Measurements from ENCODE around the gene ASB3. TPM values are rescaled to one million over a fixed set of nuclear protein-coding genes. Genes with fewer than 3 reads are reported as not detected.

ASB3 gene
- total RNA-seq, 2 donors from 2014 or later, result 37.9 to 40.3 TPM

GRCh38 chr2:53655256-53655655 is 131.5 kb downstream of the ASB3 start:
- H3K9me3 Mint-ChIP-seq, result peaks cover 9% of the 10 kb centered on the region
- H3K27ac ChIP-seq (ENCODE audit: low read depth, low read length), result no peak overlapping the region
- TF ChIP-seq, protein P1, sequence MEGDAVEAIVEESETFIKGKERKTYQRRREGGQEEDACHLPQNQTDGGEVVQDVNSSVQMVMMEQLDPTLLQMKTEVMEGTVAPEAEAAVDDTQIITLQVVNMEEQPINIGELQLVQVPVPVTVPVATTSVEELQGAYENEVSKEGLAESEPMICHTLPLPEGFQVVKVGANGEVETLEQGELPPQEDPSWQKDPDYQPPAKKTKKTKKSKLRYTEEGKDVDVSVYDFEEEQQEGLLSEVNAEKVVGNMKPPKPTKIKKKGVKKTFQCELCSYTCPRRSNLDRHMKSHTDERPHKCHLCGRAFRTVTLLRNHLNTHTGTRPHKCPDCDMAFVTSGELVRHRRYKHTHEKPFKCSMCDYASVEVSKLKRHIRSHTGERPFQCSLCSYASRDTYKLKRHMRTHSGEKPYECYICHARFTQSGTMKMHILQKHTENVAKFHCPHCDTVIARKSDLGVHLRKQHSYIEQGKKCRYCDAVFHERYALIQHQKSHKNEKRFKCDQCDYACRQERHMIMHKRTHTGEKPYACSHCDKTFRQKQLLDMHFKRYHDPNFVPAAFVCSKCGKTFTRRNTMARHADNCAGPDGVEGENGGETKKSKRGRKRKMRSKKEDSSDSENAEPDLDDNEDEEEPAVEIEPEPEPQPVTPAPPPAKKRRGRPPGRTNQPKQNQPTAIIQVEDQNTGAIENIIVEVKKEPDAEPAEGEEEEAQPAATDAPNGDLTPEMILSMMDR (conservative IDR thresholded peaks at IDR 0.05), result no peak
- no peak for DNase-seq
- H3K4me3 ChIP-seq (ENCODE audit: low read length), result no peak overlapping the region
- H3K4me1 ChIP-seq (ENCODE audit: control insufficient read depth, insufficient read depth, low read length), result no peaks in the 10 kb centered on the region
- no peak overlapping the region for H3K4me3 Mint-ChIP-seq
- no peak overlapping the region for H3K27ac Mint-ChIP-seq
- no peaks in the 10 kb centered on the region for H3K27me3 ChIP-seq (ENCODE audit: control insufficient read depth, insufficient read depth, low read length, poor library complexity, severe bottlenecking)
- no peaks in the 10 kb centered on the region for H3K27me3 Mint-ChIP-seq (ENCODE audit: insufficient read depth)
- WGBS, 2 experiments (ENCODE audit: insufficient coverage in 1 of 2, insufficient read length in 1 of 2), result 100% methylated on average over 1 of the region's 1 CpG; no CpG with 5 or more reads in 1 of the 2 experiments
- no peak overlapping the region for H3K9ac ChIP-seq (ENCODE audit: extremely low read depth, low read length, poor library complexity, severe bottlenecking)
- H3K36me3 ChIP-seq (ENCODE audit: control insufficient read depth, insufficient read depth, low read length), result no peaks in the 10 kb centered on the region
- no peaks in the 10 kb centered on the region for H3K9me3 ChIP-seq (ENCODE audit: control insufficient read depth, low read length)
- H3K36me3 Mint-ChIP-seq (ENCODE audit: low read depth), result peaks cover 18% of the 10 kb centered on the region
- peaks cover 4% of the 10 kb centered on the region for H3K4me1 Mint-ChIP-seq

DNA sequence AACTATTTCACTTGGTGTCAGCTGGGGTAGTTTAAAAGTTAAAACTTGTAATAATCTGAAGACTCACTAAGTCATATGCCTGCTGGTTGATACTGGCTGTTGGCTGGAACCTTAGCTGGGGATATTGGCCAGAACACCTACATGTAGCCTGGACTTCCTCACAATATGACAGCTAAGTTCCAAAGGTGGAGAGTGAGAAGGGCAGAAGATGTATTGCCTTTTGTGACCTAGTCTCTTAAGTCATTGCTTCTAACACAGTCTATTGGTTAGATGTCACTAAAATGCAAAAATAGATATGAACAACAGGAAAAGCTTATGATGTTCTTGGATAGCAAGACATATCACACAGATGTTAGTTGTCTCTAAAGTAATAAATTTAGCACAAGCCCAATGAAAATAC is 132.4 kb downstream of the ASB3 start:
- H3K36me3 ChIP-seq (ENCODE audit: control insufficient read depth, insufficient read depth, low read length), result no peaks in the 10 kb centered on the region
- Mint-ChIP-seq H3K27me3 (ENCODE audit: insufficient read depth) (no peaks in the 10 kb centered on the region), H3K4me1 (peaks cover 4% of the 10 kb centered on the region), H3K4me3 (no peak overlapping the region), H3K9me3 (peaks cover 9% of the 10 kb centered on the region), H3K27ac (no peak overlapping the region), H3K36me3 (ENCODE audit: low read depth) (peaks cover 13% of the 10 kb centered on the region)
- H3K4me1 ChIP-seq (ENCODE audit: control insufficient read depth, insufficient read depth, low read length), result no peaks in the 10 kb centered on the region
- no peak overlapping the region for H3K4me3 ChIP-seq (ENCODE audit: low read length)
- no peaks in the 10 kb centered on the region for H3K27me3 ChIP-seq (ENCODE audit: control insufficient read depth, insufficient read depth, low read length, poor library complexity, severe bottlenecking)
- H3K27ac ChIP-seq (ENCODE audit: low read depth, low read length), result no peak overlapping the region
- H3K9me3 ChIP-seq (ENCODE audit: control insufficient read depth, low read length), result no peaks in the 10 kb centered on the region
- TF ChIP-seq, protein P1 (conservative IDR thresholded peaks at IDR 0.05), result no peak
- DNase-seq, result no peak
- H3K9ac ChIP-seq (ENCODE audit: extremely low read depth, low read length, poor library complexity, severe bottlenecking), result no peak overlapping the region

GRCh38 chr2:53652131-53652530 is 134.6 kb downstream of the ASB3 start:
- H3K4me3 Mint-ChIP-seq, result no peak overlapping the region
- Histone ChIP-seq H3K36me3 (ENCODE audit: control insufficient read depth, insufficient read depth, low read length) (no peaks in the 10 kb centered on the region), H3K9ac (ENCODE audit: extremely low read depth, low read length, poor library complexity, severe bottlenecking) (no peak overlapping the region), H3K9me3 (ENCODE audit: control insufficient read depth, low read length) (no peaks in the 10 kb centered on the region), H3K27ac (ENCODE audit: low read depth, low read length) (no peak overlapping the region), H3K4me3 (ENCODE audit: low read length) (no peak overlapping the region), H3K27me3 (ENCODE audit: control insufficient read depth, insufficient read depth, low read length, poor library complexity, severe bottlenecking) (no peaks in the 10 kb centered on the region), H3K4me1 (ENCODE audit: control insufficient read depth, insufficient read depth, low read length) (no peaks in the 10 kb centered on the region)
- H3K27ac Mint-ChIP-seq, result no peak overlapping the region
- H3K27me3 Mint-ChIP-seq (ENCODE audit: insufficient read depth), result no peaks in the 10 kb centered on the region
- no peak for DNase-seq
- H3K36me3 Mint-ChIP-seq (ENCODE audit: low read depth), result peaks cover 9% of the 10 kb centered on the region
- H3K9me3 Mint-ChIP-seq, result peaks cover 9% of the 10 kb centered on the region
- peaks cover 4% of the 10 kb centered on the region for H3K4me1 Mint-ChIP-seq
- TF ChIP-seq, protein P1 (conservative IDR thresholded peaks at IDR 0.05), result no peak
- 97% methylated on average over 2 of the region's 2 CpGs; no CpG with 5 or more reads in 1 of the 2 experiments for WGBS, 2 experiments (ENCODE audit: insufficient coverage in 1 of 2, insufficient read length in 1 of 2)
